Testis (tissue), 2 donors: Measurements from ENCODE around the gene BMPR1B.

ENCODE experiments used
- CTCF ChIP-seq, 3 experiments: fragments of 450-650 bp in 2 of 3; fragments of 200-600 bp in 1 of 3; sonication (generic) in 1 of 3; IDR thresholded peaks; one replicate each; pipeline ENCODE4 v1.5.1; 2016 to 2019; ENCODE audit warnings: antibody characterized with exemption in 3 of 3, mild to moderate bottlenecking in 2 of 3, moderate library complexity in 1 of 3
- POLR2A ChIP-seq: fragments of 450-650 bp; IDR thresholded peaks from one replicate; pipeline ENCODE4 v1.6.1; 2017; ENCODE audit warnings: antibody characterized with exemption, mild to moderate bottlenecking, moderate library complexity

- TF ChIP-seq CTCF (IDR thresholded peaks at IDR 0.05): no peak
- no peak for TF ChIP-seq POLR2A
Observed at GRCh38 chr4:94939791-94940519, 182.2 kb downstream of the BMPR1B start.
